ENCODE results near the gene MYO7B. TPM values are rescaled to one million over a fixed set of nuclear protein-coding genes. Genes with fewer than 3 reads are reported as not detected.

The MYO7B gene
- total RNA-seq, 1 experiment from 2014 or later, result 28.0 TPM

DNA sequence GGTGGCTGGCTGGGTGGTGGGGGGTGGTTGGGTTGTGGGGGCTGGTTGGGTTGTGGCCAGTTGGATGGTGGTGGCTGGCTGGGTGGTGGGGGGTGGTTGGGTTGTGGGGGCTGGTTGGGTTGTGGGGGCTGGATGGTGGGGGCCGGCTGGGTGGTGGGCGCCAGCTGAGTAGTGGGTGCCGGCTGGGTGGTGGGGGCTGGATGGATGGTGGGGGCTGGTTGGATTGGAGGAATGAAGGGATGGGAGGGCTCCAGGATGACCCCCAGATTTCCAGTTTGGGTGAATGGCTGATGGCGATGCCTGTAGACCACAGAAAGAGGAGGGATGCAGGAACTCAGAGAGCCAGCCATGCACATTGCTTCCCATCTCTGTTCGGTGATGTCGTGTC lies 83.7 kb downstream of the MYO7B start:
- H3K4me1 ChIP-seq (ENCODE audit: insufficient read depth, low read length), result peaks cover 76% of the 10 kb centered on the region
- peak overlapping the region; percentile 29; the same call in 1 of the 2 replicates for H3K9ac ChIP-seq (ENCODE audit: low read length)

DNA sequence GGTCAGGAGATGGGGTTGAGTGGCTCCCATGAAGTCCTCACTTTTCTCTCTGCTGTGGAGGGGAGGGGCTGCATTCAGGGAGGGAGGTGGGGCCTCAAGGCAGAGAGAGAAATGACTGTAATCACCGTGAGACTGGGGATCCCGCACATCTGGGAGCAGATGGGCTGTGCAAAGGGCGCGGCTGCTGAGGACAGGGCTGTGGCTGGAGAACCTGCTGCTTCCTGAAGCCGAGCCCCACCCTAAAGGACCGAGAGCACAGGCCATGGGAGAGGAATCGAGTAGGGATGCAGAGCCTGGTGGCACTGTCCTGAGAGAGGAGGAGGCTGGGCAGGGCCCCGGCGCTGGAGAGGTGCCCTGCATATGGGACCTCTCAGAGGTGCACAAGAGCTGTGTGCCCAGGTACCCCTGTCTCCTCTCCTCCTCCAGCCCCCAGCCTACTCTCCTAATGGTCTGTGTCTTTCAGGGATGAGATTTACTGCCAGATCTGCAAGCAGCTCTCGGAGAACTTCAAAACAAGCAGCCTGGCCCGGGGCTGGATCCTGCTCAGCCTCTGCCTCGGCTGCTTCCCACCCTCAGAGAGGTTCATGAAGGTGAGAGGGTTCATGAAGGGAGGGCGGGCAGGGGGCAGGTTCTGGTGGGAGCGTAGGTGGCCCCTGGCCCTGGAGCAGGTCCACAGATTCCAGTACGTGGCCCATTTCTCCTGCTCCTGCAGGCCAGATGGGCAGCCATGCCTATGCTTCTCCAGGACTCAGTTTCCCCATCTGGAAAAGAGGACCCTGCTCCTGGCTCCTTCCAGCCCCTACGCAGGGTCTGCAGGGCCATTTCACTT lies 84.6 kb downstream of the MYO7B start:
- H3K27ac ChIP-seq (ENCODE audit: low read length), result peak overlapping the region; percentile 63
- H3K9ac ChIP-seq (ENCODE audit: low read length), result peak overlapping the region; percentile 29
- no peak overlapping the region for H2AFZ ChIP-seq (ENCODE audit: low read length)
- intact Hi-C loops (cut with micrococcal nuclease), result loop anchor here (2.0 kb wide), 1 partner anchor 17 kb away; no protein-coding TSS in a partner anchor
- TF ChIP-seq, protein P1, sequence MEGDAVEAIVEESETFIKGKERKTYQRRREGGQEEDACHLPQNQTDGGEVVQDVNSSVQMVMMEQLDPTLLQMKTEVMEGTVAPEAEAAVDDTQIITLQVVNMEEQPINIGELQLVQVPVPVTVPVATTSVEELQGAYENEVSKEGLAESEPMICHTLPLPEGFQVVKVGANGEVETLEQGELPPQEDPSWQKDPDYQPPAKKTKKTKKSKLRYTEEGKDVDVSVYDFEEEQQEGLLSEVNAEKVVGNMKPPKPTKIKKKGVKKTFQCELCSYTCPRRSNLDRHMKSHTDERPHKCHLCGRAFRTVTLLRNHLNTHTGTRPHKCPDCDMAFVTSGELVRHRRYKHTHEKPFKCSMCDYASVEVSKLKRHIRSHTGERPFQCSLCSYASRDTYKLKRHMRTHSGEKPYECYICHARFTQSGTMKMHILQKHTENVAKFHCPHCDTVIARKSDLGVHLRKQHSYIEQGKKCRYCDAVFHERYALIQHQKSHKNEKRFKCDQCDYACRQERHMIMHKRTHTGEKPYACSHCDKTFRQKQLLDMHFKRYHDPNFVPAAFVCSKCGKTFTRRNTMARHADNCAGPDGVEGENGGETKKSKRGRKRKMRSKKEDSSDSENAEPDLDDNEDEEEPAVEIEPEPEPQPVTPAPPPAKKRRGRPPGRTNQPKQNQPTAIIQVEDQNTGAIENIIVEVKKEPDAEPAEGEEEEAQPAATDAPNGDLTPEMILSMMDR (conservative IDR thresholded peaks at IDR 0.05; ENCODE audit: low read depth, low read length), result no peak
- no peak for TF ChIP-seq EZH2phosphoT487 (IDR thresholded peaks at IDR 0.05; ENCODE audit: borderline replicate concordance, low read length)
- no peak for TF ChIP-seq EZH2 (IDR thresholded peaks at IDR 0.05; ENCODE audit: low read length, unreplicated experiment)
- no peaks in the 10 kb centered on the region for H3K9me2 ChIP-seq (replicated peaks; ENCODE audit: low read length)
- no peaks in the 10 kb centered on the region for H3F3A ChIP-seq (ENCODE audit: low read length, unreplicated experiment)
- H3K36me3 ChIP-seq (ENCODE audit: low read depth, low read length), result peaks cover 14% of the 10 kb centered on the region; the same call in 1 of the 2 replicates
- ChIA-PET CTCF (no interaction called here), POLR2A (ENCODE audit: unreplicated experiment) (no interaction called here)
- H4K20me1 ChIP-seq (ENCODE audit: low read length), result no peaks in the 10 kb centered on the region
- H3K9me3 ChIP-seq (ENCODE audit: low read length), result no peaks in the 10 kb centered on the region
- DNase-seq, result peak; percentile 55
- peaks cover 52% of the 10 kb centered on the region for H3K79me2 ChIP-seq (ENCODE audit: low read length)
- no TSS peak for BruUV-seq (replicated peaks)
- H3K4me3 ChIP-seq (ENCODE audit: low read length), result peak overlapping the region; percentile 36
- peak; percentile 6; the same call in 1 of the 2 replicates for ATAC-seq
- H3K4me1 ChIP-seq (ENCODE audit: insufficient read depth, low read length), result peaks cover 73% of the 10 kb centered on the region
- H3K27me3 ChIP-seq (ENCODE audit: low read length), result no peaks in the 10 kb centered on the region
- peak overlapping the region; percentile 65 for H3K4me2 ChIP-seq (ENCODE audit: low read length)

More for the DNA sequence above, 83.7 kb downstream of the MYO7B start:
- H4K20me1 ChIP-seq (ENCODE audit: low read length), result no peaks in the 10 kb centered on the region
- H3K79me2 ChIP-seq (ENCODE audit: low read length), result peaks cover 43% of the 10 kb centered on the region
- H3F3A ChIP-seq (ENCODE audit: low read length, unreplicated experiment), result no peaks in the 10 kb centered on the region
- no peaks in the 10 kb centered on the region for H3K9me3 ChIP-seq (ENCODE audit: low read length)
- ChIA-PET CTCF (no interaction called here), POLR2A (ENCODE audit: unreplicated experiment) (no interaction called here)
- peak overlapping the region; percentile 95 for H3K27ac ChIP-seq (ENCODE audit: low read length)
- H3K9me2 ChIP-seq (replicated peaks; ENCODE audit: low read length), result no peaks in the 10 kb centered on the region
- no TSS peak for BruUV-seq (replicated peaks)
- no peaks in the 10 kb centered on the region for H3K27me3 ChIP-seq (ENCODE audit: low read length)
- no peak overlapping the region for H2AFZ ChIP-seq (ENCODE audit: low read length)
- H3K4me2 ChIP-seq (ENCODE audit: low read length), result peak overlapping the region; percentile 65
- no peak for ATAC-seq
- no peak for DNase-seq
- H3K4me3 ChIP-seq (ENCODE audit: low read length), result no peak overlapping the region
- intact Hi-C loops (cut with micrococcal nuclease), result loop anchor here (2.0 kb wide), 1 partner anchor 18 kb away; no protein-coding TSS in a partner anchor
- no peak for TF ChIP-seq EZH2 (IDR thresholded peaks at IDR 0.05; ENCODE audit: low read length, unreplicated experiment)
- H3K36me3 ChIP-seq (ENCODE audit: low read depth, low read length), result peaks cover 9% of the 10 kb centered on the region; the same call in 1 of the 2 replicates

DNA sequence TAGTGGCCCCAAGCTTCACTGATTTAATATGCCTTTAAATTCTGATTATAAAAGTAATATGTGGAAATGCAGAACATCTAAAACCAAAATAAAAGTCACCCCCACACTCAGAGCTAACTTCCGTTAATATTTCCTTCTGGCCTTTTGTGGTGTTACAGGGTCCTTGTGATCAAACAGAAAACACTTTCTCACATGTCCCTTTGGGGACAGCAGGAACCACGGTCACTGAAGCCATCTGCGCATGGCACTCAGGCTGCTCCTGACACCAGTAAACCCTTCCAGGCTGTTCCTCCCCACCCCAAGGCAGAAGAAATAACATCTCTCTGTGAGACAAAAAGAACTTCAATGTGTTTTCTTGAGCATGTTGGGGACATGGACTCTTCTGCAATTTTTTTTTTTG lies 85.4 kb downstream of the MYO7B start:
- H3K4me1 ChIP-seq (ENCODE audit: insufficient read depth, low read length), result peaks cover 66% of the 10 kb centered on the region
- POLR2A ChIA-PET (ENCODE audit: unreplicated experiment), result no interaction called here
- peaks cover 14% of the 10 kb centered on the region; the same call in 1 of the 2 replicates for H3K36me3 ChIP-seq (ENCODE audit: low read depth, low read length)
- no peak overlapping the region; the same call in 1 of the 2 replicates for H3K27ac ChIP-seq (ENCODE audit: low read length)
- DNase-seq, result no peak
- H3F3A ChIP-seq (ENCODE audit: low read length, unreplicated experiment), result no peaks in the 10 kb centered on the region
- H3K27me3 ChIP-seq (ENCODE audit: low read length), result no peaks in the 10 kb centered on the region
- ATAC-seq, result no peak
- H3K9me3 ChIP-seq (ENCODE audit: low read length), result no peaks in the 10 kb centered on the region
- CTCF ChIA-PET, result no interaction called here
- peaks cover 52% of the 10 kb centered on the region for H3K79me2 ChIP-seq (ENCODE audit: low read length)
- no peak overlapping the region for H3K4me3 ChIP-seq (ENCODE audit: low read length)
- no peaks in the 10 kb centered on the region for H3K9me2 ChIP-seq (replicated peaks; ENCODE audit: low read length)
- no TSS peak for BruUV-seq (replicated peaks)
- H4K20me1 ChIP-seq (ENCODE audit: low read length), result no peaks in the 10 kb centered on the region
- no peak overlapping the region for H2AFZ ChIP-seq (ENCODE audit: low read length)
- intact Hi-C loops (cut with micrococcal nuclease), result no loop called here
- no peak for TF ChIP-seq EZH2 (IDR thresholded peaks at IDR 0.05; ENCODE audit: low read length, unreplicated experiment)
- TF ChIP-seq, protein P1 (conservative IDR thresholded peaks at IDR 0.05; ENCODE audit: low read depth, low read length), result no peak
- TF ChIP-seq EZH2phosphoT487 (IDR thresholded peaks at IDR 0.05; ENCODE audit: borderline replicate concordance, low read length), result no peak
- H3K4me2 ChIP-seq (ENCODE audit: low read length), result no peak overlapping the region
- no peak overlapping the region for H3K9ac ChIP-seq (ENCODE audit: low read length)
